ENCODE measurements around the gene MTA1.

DNA sequence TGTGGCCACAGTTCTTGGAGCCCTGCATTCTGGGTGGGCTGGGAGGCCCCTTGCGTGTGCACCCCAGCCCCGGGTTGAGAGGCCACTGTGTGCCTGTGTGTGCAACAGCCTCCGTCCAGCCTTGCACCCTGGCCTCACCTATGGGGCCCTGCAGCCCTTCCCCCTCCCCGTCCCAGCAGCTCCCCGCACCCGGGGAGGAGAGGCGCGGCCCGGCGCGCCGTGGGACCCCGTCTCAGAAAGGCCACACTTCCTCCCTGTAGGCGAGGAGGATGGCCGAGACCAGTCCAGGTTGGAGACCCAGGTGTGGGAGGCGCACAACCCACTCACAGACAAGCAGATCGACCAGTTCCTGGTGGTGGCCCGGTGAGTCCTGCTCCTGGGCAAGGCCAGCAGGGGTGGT is 38.4 kb downstream of the MTA1 start:
- TF ChIP-seq, protein P1, sequence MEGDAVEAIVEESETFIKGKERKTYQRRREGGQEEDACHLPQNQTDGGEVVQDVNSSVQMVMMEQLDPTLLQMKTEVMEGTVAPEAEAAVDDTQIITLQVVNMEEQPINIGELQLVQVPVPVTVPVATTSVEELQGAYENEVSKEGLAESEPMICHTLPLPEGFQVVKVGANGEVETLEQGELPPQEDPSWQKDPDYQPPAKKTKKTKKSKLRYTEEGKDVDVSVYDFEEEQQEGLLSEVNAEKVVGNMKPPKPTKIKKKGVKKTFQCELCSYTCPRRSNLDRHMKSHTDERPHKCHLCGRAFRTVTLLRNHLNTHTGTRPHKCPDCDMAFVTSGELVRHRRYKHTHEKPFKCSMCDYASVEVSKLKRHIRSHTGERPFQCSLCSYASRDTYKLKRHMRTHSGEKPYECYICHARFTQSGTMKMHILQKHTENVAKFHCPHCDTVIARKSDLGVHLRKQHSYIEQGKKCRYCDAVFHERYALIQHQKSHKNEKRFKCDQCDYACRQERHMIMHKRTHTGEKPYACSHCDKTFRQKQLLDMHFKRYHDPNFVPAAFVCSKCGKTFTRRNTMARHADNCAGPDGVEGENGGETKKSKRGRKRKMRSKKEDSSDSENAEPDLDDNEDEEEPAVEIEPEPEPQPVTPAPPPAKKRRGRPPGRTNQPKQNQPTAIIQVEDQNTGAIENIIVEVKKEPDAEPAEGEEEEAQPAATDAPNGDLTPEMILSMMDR (IDR thresholded peaks at IDR 0.05): no peak
- TF ChIP-seq CHD4 (IDR thresholded peaks at IDR 0.05; ENCODE audit: borderline replicate concordance) (no peak), CHD2 (IDR thresholded peaks at IDR 0.05; ENCODE audit: low read length, partially characterized antibody) (no peak), CEBPB (IDR thresholded peaks at IDR 0.05) (no peak)
